ENCODE measurements around the gene DENND1A. TPM values are rescaled to one million over a fixed set of nuclear protein-coding genes. Genes with fewer than 3 reads are reported as not detected.

DENND1A gene
- total RNA-seq, 1 donor from 2014 or later, result 25.2 TPM

DNA sequence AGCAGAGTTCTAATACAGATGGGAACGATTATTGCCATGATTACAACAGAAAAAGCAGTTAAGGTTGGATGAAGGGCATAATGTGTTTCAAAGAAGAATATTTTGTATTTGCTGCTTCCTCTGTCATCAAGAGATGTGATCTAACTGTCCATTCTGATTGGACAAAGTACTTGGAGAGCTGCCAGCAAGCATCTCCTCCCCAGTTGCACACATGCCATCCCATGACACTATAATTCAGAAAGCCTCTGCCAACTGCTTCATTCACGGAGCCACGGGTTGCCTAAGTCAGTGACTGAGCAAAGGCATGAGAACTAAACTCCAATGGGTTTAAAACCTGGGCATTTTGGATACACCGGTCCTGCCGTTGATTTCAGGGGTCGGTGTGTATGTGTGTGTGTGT lies 320.1 kb downstream of the DENND1A start:
- CTCF ChIA-PET, result no interaction called here
- no peak for DNase-seq
- Mint-ChIP-seq H3K4me1 (peaks cover 36% of the 10 kb centered on the region), H3K36me3 (ENCODE audit: low read depth) (no peaks in the 10 kb centered on the region), H3K9me3 (no peaks in the 10 kb centered on the region), H3K27me3 (no peaks in the 10 kb centered on the region), H3K27ac (no peak overlapping the region), H3K4me3 (no peak overlapping the region)
- no peak for ATAC-seq (ENCODE audit: low read depth)
- TF ChIP-seq, protein P1, sequence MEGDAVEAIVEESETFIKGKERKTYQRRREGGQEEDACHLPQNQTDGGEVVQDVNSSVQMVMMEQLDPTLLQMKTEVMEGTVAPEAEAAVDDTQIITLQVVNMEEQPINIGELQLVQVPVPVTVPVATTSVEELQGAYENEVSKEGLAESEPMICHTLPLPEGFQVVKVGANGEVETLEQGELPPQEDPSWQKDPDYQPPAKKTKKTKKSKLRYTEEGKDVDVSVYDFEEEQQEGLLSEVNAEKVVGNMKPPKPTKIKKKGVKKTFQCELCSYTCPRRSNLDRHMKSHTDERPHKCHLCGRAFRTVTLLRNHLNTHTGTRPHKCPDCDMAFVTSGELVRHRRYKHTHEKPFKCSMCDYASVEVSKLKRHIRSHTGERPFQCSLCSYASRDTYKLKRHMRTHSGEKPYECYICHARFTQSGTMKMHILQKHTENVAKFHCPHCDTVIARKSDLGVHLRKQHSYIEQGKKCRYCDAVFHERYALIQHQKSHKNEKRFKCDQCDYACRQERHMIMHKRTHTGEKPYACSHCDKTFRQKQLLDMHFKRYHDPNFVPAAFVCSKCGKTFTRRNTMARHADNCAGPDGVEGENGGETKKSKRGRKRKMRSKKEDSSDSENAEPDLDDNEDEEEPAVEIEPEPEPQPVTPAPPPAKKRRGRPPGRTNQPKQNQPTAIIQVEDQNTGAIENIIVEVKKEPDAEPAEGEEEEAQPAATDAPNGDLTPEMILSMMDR (IDR thresholded peaks at IDR 0.05), result no peak
- intact Hi-C loops (cut with micrococcal nuclease), result loop anchor here (2.0 kb wide), 1 partner anchor 49 kb away; no protein-coding TSS in a partner anchor
- POLR2A ChIA-PET, result no interaction called here

DNA sequence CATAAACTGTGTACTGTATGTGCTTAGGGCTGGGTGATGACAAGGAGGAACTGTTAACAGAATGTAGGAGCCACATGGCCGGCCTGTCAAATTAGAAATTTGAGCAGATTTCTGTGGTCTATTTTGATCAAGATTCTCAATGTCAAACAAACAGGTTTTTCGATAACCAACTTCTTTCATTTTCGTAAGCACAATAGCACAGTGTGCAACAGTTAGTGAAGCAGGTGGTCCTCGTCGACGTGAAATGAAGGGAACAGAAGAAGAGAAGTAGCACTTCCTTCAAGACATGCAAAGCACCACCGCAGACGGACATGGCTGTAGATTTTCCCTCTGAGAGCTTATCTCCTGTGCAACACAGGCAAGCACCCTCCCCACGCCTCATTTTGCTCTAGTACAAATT lies 321.8 kb downstream of the DENND1A start:
- ChIA-PET CTCF (no interaction called here), POLR2A (interaction anchor here (0.5 to 1.0 kb wide), 2 partner anchors 53 to 334 kb away, joined by 3 read pairs; no protein-coding TSS in a partner anchor)
- Mint-ChIP-seq H3K27ac (peak overlapping the region; percentile 64), H3K27me3 (no peaks in the 10 kb centered on the region), H3K36me3 (ENCODE audit: low read depth) (peaks cover 1% of the 10 kb centered on the region), H3K4me3 (peak overlapping the region; percentile 59), H3K4me1 (peaks cover 40% of the 10 kb centered on the region), H3K9me3 (no peaks in the 10 kb centered on the region)
- intact Hi-C loops (cut with micrococcal nuclease), result loop anchor here (2.0 kb wide), 1 partner anchor 51 kb away; no protein-coding TSS in a partner anchor
- ATAC-seq (ENCODE audit: low read depth) (peak; percentile 94), DNase-seq (no peak)
- TF ChIP-seq, protein P1 (IDR thresholded peaks at IDR 0.05), result no peak

DNA sequence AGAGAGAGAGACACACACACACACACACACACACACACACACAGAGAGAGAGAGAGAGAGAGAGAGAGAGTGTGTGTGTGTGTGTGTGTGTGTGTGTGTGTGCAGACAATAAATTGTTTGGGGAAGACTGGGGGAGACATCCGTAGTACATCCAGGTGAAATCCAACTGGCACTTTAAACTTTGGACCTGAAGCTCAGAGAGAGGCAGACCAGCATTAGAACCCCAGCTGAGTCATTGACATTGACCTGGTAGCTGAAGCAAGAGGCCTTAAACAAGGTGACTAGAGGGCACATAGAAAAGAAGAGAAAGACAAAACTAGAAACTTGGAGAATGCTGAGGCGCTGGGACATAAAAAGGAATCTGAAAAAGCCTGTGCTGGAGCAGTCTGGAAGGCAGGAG lies 322.4 kb downstream of the DENND1A start:
- TF ChIP-seq, protein P1 (IDR thresholded peaks at IDR 0.05), result no peak
- H3K4me1 Mint-ChIP-seq, result peaks cover 40% of the 10 kb centered on the region
- CTCF ChIA-PET, result no interaction called here
- intact Hi-C loops (cut with micrococcal nuclease), result no loop called here
- H3K27me3 Mint-ChIP-seq, result no peaks in the 10 kb centered on the region
- DNase-seq (no peak), ATAC-seq (ENCODE audit: low read depth) (no peak)
- H3K27ac Mint-ChIP-seq, result peak overlapping the region; percentile 64
- peak overlapping the region; percentile 59 for H3K4me3 Mint-ChIP-seq
- H3K9me3 Mint-ChIP-seq, result no peaks in the 10 kb centered on the region
- peaks cover 4% of the 10 kb centered on the region for H3K36me3 Mint-ChIP-seq (ENCODE audit: low read depth)
- POLR2A ChIA-PET, result no interaction called here

DNA sequence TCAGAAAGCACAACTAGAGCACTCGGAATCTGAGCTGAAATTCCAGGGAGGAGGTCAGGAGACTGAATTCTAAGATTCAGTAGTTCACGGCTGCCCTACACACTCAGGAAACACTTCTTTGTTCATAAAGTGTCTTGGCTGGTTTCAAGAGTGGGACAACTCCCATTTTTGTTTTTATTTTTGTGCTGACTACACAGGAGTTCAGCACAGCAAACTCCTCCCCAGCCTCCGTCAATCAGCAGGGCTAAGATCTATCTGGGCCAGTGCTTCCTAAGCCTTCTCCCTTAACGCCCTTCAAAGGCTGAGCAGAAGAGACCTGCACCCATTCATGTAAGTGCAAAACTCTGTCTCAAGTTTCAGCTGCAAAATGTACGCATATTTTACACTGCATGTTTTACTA lies 323.8 kb downstream of the DENND1A start:
- Mint-ChIP-seq H3K4me3 (no peak overlapping the region), H3K4me1 (peaks cover 38% of the 10 kb centered on the region), H3K36me3 (ENCODE audit: low read depth) (peaks cover 7% of the 10 kb centered on the region), H3K27me3 (no peaks in the 10 kb centered on the region), H3K9me3 (no peaks in the 10 kb centered on the region), H3K27ac (no peak overlapping the region)
- ChIA-PET POLR2A (no interaction called here), CTCF (no interaction called here)
- TF ChIP-seq, protein P1 (IDR thresholded peaks at IDR 0.05), result no peak
- DNase-seq (no peak), ATAC-seq (ENCODE audit: low read depth) (no peak)
- intact Hi-C loops (cut with micrococcal nuclease), result no loop called here

- CTCF ChIA-PET, result no interaction called here
- no peak for ATAC-seq (ENCODE audit: low read depth)
- POLR2A ChIA-PET, result no interaction called here
These were observed 324.6 kb downstream of the DENND1A start for GRCh38 chr9:123605286-123605685.

More at GRCh38 chr9:123605286-123605685, 324.6 kb downstream of the DENND1A start:
- Mint-ChIP-seq H3K36me3 (ENCODE audit: low read depth) (peaks cover 7% of the 10 kb centered on the region), H3K4me3 (no peak overlapping the region), H3K4me1 (peaks cover 37% of the 10 kb centered on the region), H3K27me3 (no peaks in the 10 kb centered on the region), H3K9me3 (no peaks in the 10 kb centered on the region), H3K27ac (no peak overlapping the region)
- TF ChIP-seq, protein P1 (IDR thresholded peaks at IDR 0.05), result no peak
- intact Hi-C loops (cut with micrococcal nuclease), result no loop called here
- DNase-seq, result no peak

Data from activated B cell treated with CpG ODN at 0.5 μM for 24 hours (primary cell).